ACC112 (cell line): Measurements from ENCODE around the gene ITPR2.

Experiments used
- H2AFZ ChIP-seq: fragments of 200-600 bp; sonication (generic); one replicate; pipeline ENCODE4 v1.6.0; 2017; ENCODE audit warnings: antibody characterized with exemption, low read length; ENCODE audit not compliant: unreplicated experiment
- H3K27ac ChIP-seq: fragments of 200-600 bp; sonication (generic); 2 replicates; pipeline ENCODE4 v1.5.1; 2014; ENCODE audit warnings: low read depth, mild to moderate bottlenecking, antibody characterized with exemption, low read length, moderate library complexity
- H3K27me3 ChIP-seq: fragments of 200-600 bp; sonication (generic); 2 replicates; pipeline ENCODE4 v1.6.1; 2014; ENCODE audit warnings: mild to moderate bottlenecking, antibody characterized with exemption, low read length, moderate library complexity, mixed read lengths; ENCODE audit not compliant: insufficient read depth
- H3K36me3 ChIP-seq: fragments of 200-600 bp; sonication (generic); 2 replicates; pipeline ENCODE4 v1.6.1; 2016; ENCODE audit warnings: mild to moderate bottlenecking, antibody characterized with exemption, low read length, moderate library complexity, mixed read lengths; ENCODE audit not compliant: insufficient read depth
- H3K4me1 ChIP-seq: fragments of 200-600 bp; sonication (generic); one replicate; pipeline ENCODE4 v1.6.1; 2016; ENCODE audit warnings: low read length, mixed read lengths; ENCODE audit not compliant: insufficient read depth, unreplicated experiment, control insufficient read depth
- H3K4me3 ChIP-seq: fragments of 200-600 bp; sonication (generic); 2 replicates; pipeline ENCODE4 v1.5.1; 2014; ENCODE audit warnings: mild to moderate bottlenecking, low read depth, low read length
- H3K79me2 ChIP-seq: fragments of 200-600 bp; sonication (generic); one replicate; pipeline ENCODE4 v1.6.0; 2016; ENCODE audit warnings: low read length; ENCODE audit not compliant: control insufficient read depth, unreplicated experiment, insufficient read depth

The ITPR2 gene

DNA sequence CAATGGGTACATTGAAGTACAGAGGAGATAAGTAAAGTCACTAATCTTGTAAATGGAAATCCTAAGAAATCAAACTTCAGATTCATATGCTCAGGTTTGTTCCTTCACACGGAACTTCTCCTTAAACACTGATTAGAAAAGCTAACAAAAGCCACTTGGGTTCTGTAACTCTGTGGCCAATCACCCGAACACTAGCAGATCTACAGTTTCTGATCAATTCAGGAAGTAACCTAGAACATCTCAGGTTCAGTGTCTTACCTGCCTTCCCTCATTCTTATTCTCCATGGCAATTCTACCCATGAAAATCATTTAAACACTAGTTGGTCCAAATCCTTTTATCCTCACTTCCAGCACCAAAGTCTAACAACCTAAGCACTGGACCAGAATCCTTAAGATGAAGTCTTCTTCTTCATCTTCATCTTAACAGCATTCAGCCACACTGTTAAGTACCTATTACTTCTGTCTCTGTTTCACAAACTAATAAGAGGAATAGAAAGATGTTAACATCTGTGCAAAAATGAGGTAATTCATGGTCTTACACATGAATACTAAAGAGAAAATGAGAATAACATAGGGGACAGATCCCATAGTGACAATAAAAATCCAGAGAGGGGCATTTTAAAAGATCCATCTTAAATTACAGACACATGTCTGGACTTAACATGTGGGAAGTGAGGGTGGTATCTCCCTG is 453.1 kb downstream of the ITPR2 start:
- H3K27ac ChIP-seq, result no peak overlapping the region
- H3K4me3 ChIP-seq, result no peak overlapping the region
- no peaks in the 10 kb centered on the region for H3K36me3 ChIP-seq
- no peaks in the 10 kb centered on the region for H3K27me3 ChIP-seq
- no peak overlapping the region for H2AFZ ChIP-seq
- no peaks in the 10 kb centered on the region for H3K79me2 ChIP-seq
- H3K4me1 ChIP-seq, result peaks cover 4% of the 10 kb centered on the region

DNA sequence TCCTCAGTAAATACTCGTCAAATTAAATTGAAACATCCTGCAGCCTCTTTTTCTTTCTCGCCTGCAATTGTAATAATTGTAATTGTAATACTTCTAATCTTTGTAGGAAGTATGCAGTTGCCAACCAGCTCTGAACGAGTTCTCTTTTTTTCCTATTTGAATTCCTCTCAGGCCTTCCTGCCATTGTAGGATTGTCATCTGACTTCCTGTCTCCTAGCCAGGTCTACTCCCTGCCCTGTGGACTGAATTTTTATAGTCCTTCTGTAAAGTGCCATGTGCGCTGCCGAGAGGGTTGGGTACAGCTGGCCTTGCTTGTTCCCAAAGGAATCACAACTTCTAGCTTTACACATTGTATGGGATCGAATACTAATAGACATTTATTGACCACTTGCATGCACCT is 454.3 kb downstream of the ITPR2 start:
- no peak overlapping the region for H2AFZ ChIP-seq
- H3K4me1 ChIP-seq, result peaks cover 7% of the 10 kb centered on the region
- H3K27ac ChIP-seq, result no peak overlapping the region
- H3K27me3 ChIP-seq, result no peaks in the 10 kb centered on the region
- H3K79me2 ChIP-seq, result no peaks in the 10 kb centered on the region
- H3K4me3 ChIP-seq, result no peak overlapping the region
- H3K36me3 ChIP-seq, result no peaks in the 10 kb centered on the region

DNA sequence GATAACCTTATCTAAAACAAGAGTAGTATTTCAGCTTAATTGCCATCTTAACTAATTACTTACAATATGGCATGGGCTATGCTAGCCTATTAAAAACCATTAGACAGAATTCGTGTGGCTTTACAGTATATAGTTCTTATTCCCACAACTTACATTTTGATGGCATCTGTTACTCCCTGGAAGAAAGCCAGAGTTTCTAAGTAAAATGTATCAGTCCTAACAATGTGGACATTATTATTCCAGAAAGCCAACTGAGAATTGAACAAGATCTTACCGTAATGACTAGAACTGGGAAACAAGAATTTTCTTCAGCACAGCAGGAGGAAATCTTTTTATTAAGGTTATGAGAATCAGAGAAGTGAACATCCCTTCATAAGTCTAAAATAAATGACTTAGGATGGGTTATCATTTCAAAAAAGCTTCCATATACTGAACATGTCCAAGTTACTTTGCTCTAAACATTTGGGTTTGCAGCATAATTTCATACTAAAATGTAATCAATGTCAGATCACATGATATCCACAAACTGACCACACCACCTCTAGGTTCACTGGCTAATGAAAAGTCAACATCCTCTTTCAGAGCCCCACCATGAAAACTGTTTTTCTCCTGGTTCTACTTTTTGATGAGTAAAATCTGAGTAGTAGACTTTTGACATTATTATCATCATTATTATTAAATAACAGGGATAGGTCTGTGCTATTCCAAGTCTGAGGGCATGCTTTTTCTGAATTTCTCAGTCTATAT is 457.9 kb downstream of the ITPR2 start:
- Histone ChIP-seq H2AFZ (no peak overlapping the region), H3K79me2 (no peaks in the 10 kb centered on the region), H3K27me3 (no peaks in the 10 kb centered on the region), H3K27ac (no peak overlapping the region), H3K4me3 (no peak overlapping the region), H3K36me3 (no peaks in the 10 kb centered on the region), H3K4me1 (peaks cover 8% of the 10 kb centered on the region)

DNA sequence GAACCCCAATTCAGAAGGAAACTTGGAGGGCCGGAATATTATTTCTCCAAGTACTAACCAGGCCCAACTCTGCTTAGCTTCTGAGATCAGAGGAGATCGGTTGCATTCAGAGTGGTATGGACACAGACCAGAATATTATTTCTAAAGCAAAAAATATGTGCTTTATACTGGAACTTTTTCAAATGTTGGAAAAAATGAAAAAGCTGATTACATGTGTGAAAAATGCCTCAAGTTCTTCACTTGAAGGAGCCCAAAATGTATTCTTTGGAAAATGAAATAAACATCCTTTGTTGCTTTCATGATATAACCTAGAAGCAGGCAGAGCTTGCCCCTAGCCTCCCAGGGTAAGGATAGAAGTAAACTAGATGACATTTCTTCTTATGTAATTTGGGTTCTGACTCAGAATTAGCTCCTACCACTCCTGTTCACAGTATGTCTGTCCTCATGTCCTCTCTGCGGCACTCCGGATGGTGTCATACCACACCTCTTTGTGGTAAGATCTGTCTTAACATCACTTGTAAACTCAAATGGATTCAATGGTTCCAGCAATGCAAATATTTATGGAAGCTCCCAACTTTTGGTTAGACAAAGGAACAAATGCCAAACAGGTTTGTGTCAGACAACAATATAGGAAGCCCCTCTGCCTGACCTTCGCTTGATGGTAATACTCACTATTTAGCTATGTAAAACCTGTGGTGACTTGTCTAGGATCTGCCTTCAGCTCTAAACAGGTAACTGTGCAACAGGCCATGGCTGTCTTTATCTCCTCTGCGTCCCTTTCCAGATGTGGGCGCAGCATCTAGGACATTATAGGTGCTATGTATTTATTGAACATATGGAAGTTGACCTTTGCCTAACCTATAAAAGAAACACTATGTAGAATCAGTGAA is 459.1 kb downstream of the ITPR2 start:
- Histone ChIP-seq H3K27me3 (no peaks in the 10 kb centered on the region), H3K36me3 (no peaks in the 10 kb centered on the region)

DNA sequence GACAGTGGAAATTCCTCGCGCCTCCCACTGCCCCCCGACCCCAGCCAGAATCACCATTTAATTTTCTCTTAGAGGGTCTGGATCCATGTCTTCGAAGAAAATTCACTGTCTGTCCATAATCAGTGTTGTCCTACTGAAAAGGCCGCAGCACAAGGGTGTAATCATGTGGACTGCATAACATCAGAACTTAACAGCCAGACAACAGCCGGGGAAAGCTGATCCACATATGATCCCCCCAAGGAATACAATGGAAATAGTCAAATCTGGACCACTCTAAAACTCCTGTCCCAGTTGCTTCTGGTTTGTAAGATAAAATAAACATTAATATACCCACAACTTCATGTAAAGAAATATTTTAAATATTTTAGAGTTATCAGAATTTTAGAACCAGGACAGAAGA is 460.1 kb downstream of the ITPR2 start:
- no peaks in the 10 kb centered on the region for H3K27me3 ChIP-seq
- no peak overlapping the region for H2AFZ ChIP-seq
- no peaks in the 10 kb centered on the region for H3K36me3 ChIP-seq

More for the DNA sequence above, 459.1 kb downstream of the ITPR2 start:
- Histone ChIP-seq H2AFZ (no peak overlapping the region), H3K27ac (no peak overlapping the region), H3K79me2 (no peaks in the 10 kb centered on the region), H3K4me1 (peaks cover 18% of the 10 kb centered on the region), H3K4me3 (no peak overlapping the region)

DNA sequence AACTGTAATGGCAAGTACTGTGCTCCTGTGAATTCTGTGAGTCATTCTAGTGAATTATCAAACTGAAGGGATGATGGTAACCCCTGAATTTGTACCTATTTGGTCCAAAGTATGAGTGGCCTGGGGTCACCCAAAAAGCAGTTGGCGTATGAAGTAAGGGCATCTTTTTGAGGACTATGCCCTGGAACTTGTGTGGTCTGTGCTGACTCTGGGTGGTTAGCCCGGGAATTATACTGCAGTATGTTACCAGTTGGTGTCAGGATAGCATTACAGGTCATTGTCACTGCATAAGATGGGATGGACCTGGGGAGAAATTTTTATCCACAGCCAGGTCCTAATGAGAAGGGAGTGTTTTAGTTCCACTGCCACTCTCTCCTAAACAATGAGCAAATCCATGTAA is 462.9 kb downstream of the ITPR2 start:
- no peaks in the 10 kb centered on the region for H3K27me3 ChIP-seq
- H3K4me1 ChIP-seq, result peaks cover 16% of the 10 kb centered on the region
- peak overlapping the region; percentile 19 for H2AFZ ChIP-seq
- no peaks in the 10 kb centered on the region for H3K36me3 ChIP-seq
- H3K4me3 ChIP-seq, result no peak overlapping the region
- H3K79me2 ChIP-seq, result no peaks in the 10 kb centered on the region
- H3K27ac ChIP-seq, result peak overlapping the region; percentile 45; the same call in 1 of the 2 replicates

More for the DNA sequence above, 460.1 kb downstream of the ITPR2 start:
- Histone ChIP-seq H3K79me2 (no peaks in the 10 kb centered on the region), H3K4me3 (no peak overlapping the region), H3K27ac (no peak overlapping the region), H3K4me1 (peaks cover 18% of the 10 kb centered on the region)

DNA sequence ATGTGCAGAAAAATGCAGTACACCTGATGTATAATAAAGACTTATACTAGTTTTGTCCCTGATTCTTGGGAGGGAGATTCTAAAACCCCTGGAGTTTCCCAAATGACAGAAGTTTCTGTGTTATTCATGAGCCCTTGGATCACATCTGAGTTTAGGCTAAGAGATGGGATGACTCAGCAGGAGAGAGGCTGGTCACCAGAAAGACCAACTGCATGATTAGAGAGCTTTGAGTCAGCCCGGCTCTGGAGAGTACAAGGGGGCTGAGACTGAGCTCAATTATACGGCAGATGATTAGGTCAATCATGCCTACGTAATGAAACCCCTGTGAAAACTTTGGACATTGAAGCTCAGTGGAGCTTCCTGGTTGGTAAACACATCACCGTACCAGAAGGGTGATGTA is 463.4 kb downstream of the ITPR2 start:
- Histone ChIP-seq H3K36me3 (no peaks in the 10 kb centered on the region), H3K4me1 (peaks cover 10% of the 10 kb centered on the region), H3K79me2 (no peaks in the 10 kb centered on the region), H3K27ac (peak overlapping the region; percentile 45; the same call in 1 of the 2 replicates), H3K27me3 (no peaks in the 10 kb centered on the region), H2AFZ (peak overlapping the region; percentile 19), H3K4me3 (no peak overlapping the region)

DNA sequence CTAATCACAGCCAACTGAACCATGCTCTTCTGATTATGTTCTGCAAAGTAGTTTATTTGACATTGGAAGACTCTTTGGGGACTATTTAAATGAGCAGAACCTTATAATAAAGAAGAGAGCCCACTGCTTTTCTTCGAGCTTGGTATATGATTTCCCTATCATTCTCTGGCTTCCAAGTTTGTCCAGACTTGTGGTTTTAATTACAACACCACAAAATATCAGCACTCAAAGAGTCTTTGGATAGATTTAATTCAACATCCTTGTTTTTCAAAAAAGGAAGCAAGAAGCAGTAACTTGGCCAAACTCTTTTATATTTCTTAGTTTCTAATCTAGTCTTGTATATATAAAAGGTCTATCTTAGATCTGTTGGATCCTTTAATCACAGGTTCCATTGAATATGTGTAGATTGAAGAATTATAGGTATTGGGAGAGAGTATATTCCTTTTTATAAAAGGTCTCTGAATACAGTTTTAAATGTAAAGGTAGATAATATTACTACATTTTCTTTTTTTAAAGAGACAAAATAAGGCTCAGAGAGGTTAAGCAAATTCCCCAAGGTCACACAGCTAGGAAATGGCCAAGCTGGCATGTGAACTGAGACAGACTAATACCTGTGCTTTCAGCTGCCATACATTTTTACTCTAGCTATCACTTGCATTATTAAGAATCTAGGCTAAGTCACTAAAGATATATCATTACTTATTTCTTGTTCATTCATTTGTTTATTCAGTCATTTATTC is 464.8 kb downstream of the ITPR2 start:
- Histone ChIP-seq H3K27ac (no peak overlapping the region), H3K79me2 (no peaks in the 10 kb centered on the region), H3K27me3 (no peaks in the 10 kb centered on the region), H3K4me1 (peaks cover 10% of the 10 kb centered on the region), H3K36me3 (no peaks in the 10 kb centered on the region), H3K4me3 (no peak overlapping the region), H2AFZ (no peak overlapping the region)

DNA sequence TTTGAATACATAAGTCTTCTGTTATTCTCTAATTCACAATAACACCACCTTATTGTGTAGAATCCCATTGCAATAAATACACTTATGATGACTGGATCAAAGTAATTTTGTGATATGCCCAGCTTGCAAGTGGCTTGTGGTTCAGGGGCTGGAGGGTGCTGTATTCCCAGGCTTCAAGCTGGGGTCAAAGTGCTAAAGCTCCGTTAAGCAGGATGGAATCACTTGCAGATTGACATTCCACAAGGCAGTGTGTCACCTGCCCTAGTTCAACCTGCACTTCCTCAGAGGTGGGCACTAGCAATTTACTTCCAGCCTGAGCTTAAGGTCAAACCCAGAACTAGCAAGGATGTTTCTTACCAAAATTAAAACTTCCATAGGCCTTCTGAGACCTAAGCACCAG is 471.0 kb downstream of the ITPR2 start:
- H3K27me3 ChIP-seq, result no peaks in the 10 kb centered on the region
- H3K36me3 ChIP-seq, result no peaks in the 10 kb centered on the region
- H3K27ac ChIP-seq, result no peak overlapping the region
- no peak overlapping the region for H3K4me3 ChIP-seq
- no peak overlapping the region for H2AFZ ChIP-seq
- no peaks in the 10 kb centered on the region for H3K79me2 ChIP-seq
- no peaks in the 10 kb centered on the region for H3K4me1 ChIP-seq

DNA sequence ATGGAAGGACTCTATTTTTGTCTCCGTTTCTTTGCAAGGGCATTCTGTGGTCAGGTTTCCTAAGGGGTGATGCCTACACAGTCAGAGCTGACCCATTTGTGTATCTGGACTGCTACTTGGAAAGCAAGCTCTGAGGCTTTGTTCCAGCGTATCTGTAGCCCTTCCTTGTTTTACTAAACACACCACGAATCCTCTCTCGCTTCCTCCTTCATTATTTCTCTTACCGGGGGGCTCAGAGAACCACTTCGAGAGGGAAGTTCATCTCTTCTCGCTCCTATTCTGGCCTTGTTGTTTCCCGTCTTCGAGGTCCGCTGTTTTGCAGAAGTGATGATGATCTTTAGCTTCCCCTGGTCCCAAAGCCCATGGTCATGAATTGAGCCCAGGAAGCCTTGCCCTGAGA is 472.9 kb downstream of the ITPR2 start:
- Histone ChIP-seq H2AFZ (no peak overlapping the region), H3K4me3 (no peak overlapping the region), H3K79me2 (no peaks in the 10 kb centered on the region), H3K4me1 (no peaks in the 10 kb centered on the region), H3K27ac (no peak overlapping the region), H3K27me3 (no peaks in the 10 kb centered on the region), H3K36me3 (no peaks in the 10 kb centered on the region)
